Measurements from ENCODE around the gene DIPK1B.

GRCh38 chr9:136719195-136719880 is 7.0 kb downstream of the DIPK1B start:
- no peak for TF ChIP-seq CTCF (conservative IDR thresholded peaks at IDR 0.05; ENCODE audit: low read depth, low read length)
- no peak for TF ChIP-seq EZH2 (IDR thresholded peaks at IDR 0.05; ENCODE audit: low read length, unreplicated experiment)
- TF ChIP-seq EZH2phosphoT487 (IDR thresholded peaks at IDR 0.05; ENCODE audit: borderline replicate concordance, low read length) = no peak
